Measurements from ENCODE around the gene ADM5.

ADM5 gene

GRCh38 chr19:49665351-49666119 is 23.9 kb upstream of the ADM5 start, which contains the start of the genes BCL2L12 and IRF3:
Gene BCL2L12 (plus strand): TSS chr19:49665933. CDS start chr19:49666693, 760 bp downstream.
Gene IRF3 (minus strand): TSS chr19:49665857. CDS start chr19:49664838, 1,019 bp downstream.
- WGBS (ENCODE audit: insufficient coverage), result under 1% methylated on average over 43 of the region's 50 CpGs
- peak within 1 kb of the TSS; percentile 84 to 99 (median 96) for H3K4me3 ChIP-seq (ENCODE audit: control insufficient read depth in 1 of 7, extremely low read depth in 1 of 7, insufficient read depth in 4 of 7, low read depth in 2 of 7, low read length in 6 of 7)
- peak; percentile 95 to 98 (median 97) for DNase-seq
- CTCF ChIA-PET, result interaction anchor here (1.0 to 2.7 kb wide), 3 partner anchors 8 to 22 kb away, joined by 3 to 10 read pairs (median 6); no protein-coding TSS in a partner anchor
- peak within 1 kb of the TSS; percentile 61 to 89 for H3K27ac ChIP-seq (ENCODE audit: insufficient read depth in 1 of 2, low read depth in 1 of 2, low read length in 2 of 2, poor library complexity in 1 of 2, severe bottlenecking in 2 of 2)
- POLR2A ChIA-PET, result interaction anchor here (1.4 to 2.5 kb wide), 3 partner anchors 11 to 25 kb away, joined by 5 to 8 read pairs (median 7); partner anchors contain the start of genes RRAS and SCAF1
- no peaks in the 10 kb centered on the region for H3K27me3 ChIP-seq (replicated peaks in 2 of 5; ENCODE audit: control insufficient read depth in 4 of 5, insufficient read depth in 5 of 5, low read length in 4 of 5)
- peaks cover 10 to 39% (median 23%) of the 10 kb centered on the region in 4 experiments for H3K36me3 ChIP-seq (ENCODE audit: control insufficient read depth in 4 of 4, insufficient read depth in 4 of 4, low read length in 3 of 4)
- H3K9me3 ChIP-seq (ENCODE audit: control extremely low read depth in 1 of 5, control insufficient read depth in 4 of 5, insufficient read depth in 2 of 5, low read depth in 1 of 5, low read length in 4 of 5), result no peaks in the 10 kb centered on the region
- H3K4me1 ChIP-seq (ENCODE audit: control extremely low read depth in 1 of 4, control insufficient read depth in 4 of 4, insufficient read depth in 4 of 4, low read length in 3 of 4), result peaks cover 3 to 34% (median 30%) of the 10 kb centered on the region in 4 experiments

DNA sequence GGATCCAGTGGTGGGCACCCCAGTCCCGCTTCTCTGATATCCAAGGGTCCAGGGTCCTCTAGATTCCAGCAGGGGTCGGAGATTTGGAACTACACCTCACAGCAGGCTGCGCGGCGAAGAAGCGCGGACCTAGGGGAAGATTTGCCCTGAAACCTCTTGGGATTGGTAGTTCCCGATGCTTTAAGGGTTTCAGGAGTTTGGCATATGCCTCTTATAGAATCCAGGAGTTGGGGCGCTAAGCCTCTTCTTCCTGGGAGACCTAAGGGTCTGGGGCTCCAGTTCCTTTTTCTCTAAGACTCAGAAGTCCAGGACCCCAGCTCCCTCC is 23.3 kb upstream of the ADM5 start:
- no peak for DNase-seq
- Histone ChIP-seq H3K27me3 (replicated peaks in 2 of 5; ENCODE audit: control insufficient read depth in 4 of 5, insufficient read depth in 5 of 5, low read length in 4 of 5) (no peaks in the 10 kb centered on the region), H3K9me3 (ENCODE audit: control extremely low read depth in 1 of 5, control insufficient read depth in 4 of 5, insufficient read depth in 2 of 5, low read depth in 1 of 5, low read length in 4 of 5) (no peaks in the 10 kb centered on the region), H3K27ac (ENCODE audit: insufficient read depth in 1 of 2, low read depth in 1 of 2, low read length in 2 of 2, poor library complexity in 1 of 2, severe bottlenecking in 2 of 2) (peak overlapping the region; percentile 61 to 89), H3K4me3 (ENCODE audit: control insufficient read depth in 1 of 7, extremely low read depth in 1 of 7, insufficient read depth in 4 of 7, low read depth in 2 of 7, low read length in 6 of 7) (peak overlapping the region; percentile 84 to 99 (median 96)), H3K36me3 (ENCODE audit: control insufficient read depth in 4 of 4, insufficient read depth in 4 of 4, low read length in 3 of 4) (peaks cover 8 to 35% (median 19%) of the 10 kb centered on the region in 4 experiments), H3K4me1 (ENCODE audit: control extremely low read depth in 1 of 4, control insufficient read depth in 4 of 4, insufficient read depth in 4 of 4, low read length in 3 of 4) (peaks cover 3 to 34% (median 30%) of the 10 kb centered on the region in 4 experiments)
- 0% methylated on average over 7 of the region's 9 CpGs for WGBS (ENCODE audit: insufficient coverage)
- POLR2A ChIA-PET, result interaction anchor here (1.4 to 2.5 kb wide), 2 partner anchors 24 to 25 kb away, joined by 5 to 8 read pairs; partner anchors contain the start of genes RRAS and SCAF1
- CTCF ChIA-PET, result interaction anchor here (0.7 to 2.7 kb wide), 3 partner anchors 8 to 10 kb away, joined by 3 to 6 read pairs (median 3); no protein-coding TSS in a partner anchor

DNA sequence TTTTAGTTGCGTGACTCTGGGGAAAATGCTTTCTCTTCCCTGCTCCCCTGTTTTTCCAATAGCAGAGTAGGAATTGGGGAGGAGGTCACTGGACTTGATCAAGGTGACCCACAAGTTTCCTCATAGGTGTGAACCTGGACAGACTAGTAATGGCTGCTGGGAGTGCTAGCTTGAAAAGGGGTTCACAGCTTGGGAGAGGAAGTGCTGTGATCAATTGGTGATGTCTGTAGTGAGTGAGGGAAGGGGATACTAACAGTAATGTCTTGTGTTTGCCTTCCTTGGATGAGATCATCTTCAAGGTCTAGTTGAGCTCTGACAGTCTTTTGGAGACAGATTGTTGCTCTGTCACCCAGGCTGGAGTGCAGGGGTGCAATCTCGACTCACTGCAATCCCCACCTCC is 21.9 kb upstream of the ADM5 start:
- POLR2A ChIA-PET, result interaction anchor here (0.8 kb wide), 1 partner anchor 27 kb away, joined by 3 read pairs; no protein-coding TSS in a partner anchor
- DNase-seq, result no peak

DNA sequence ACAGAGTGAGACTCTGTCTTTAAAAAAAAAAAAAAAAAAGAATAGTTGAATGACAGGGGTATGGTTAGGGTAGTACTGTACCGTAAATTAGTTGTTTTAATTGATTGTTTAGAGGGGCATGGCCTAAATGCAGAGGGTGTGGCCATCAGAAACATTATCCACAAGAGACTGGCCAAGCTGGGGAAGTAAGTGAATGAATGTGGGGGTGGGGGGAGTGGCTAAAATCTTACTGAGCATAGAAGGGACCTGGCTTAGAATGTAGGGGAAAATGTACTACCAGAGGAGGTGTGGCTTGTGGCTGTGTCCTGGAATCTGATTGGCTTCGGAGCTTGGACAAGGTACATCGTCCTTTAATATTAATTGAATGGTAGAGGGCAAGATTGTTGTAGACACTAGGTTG is 19.9 kb upstream of the ADM5 start:
- POLR2A ChIA-PET, result no interaction called here
- Histone ChIP-seq H3K27me3 (replicated peaks in 2 of 5; ENCODE audit: control insufficient read depth in 4 of 5, insufficient read depth in 5 of 5, low read length in 4 of 5) (no peaks in the 10 kb centered on the region), H3K4me3 (ENCODE audit: control insufficient read depth in 1 of 7, extremely low read depth in 1 of 7, insufficient read depth in 4 of 7, low read depth in 2 of 7, low read length in 6 of 7) (no peak overlapping the region), H3K4me1 (ENCODE audit: control extremely low read depth in 1 of 4, control insufficient read depth in 4 of 4, insufficient read depth in 4 of 4, low read length in 3 of 4) (peaks cover 3 to 30% (median 23%) of the 10 kb centered on the region in 4 experiments), H3K27ac (ENCODE audit: insufficient read depth in 1 of 2, low read depth in 1 of 2, low read length in 2 of 2, poor library complexity in 1 of 2, severe bottlenecking in 2 of 2) (peak overlapping the region in 1 of 2 experiments; percentile 1), H3K36me3 (ENCODE audit: control insufficient read depth in 4 of 4, insufficient read depth in 4 of 4, low read length in 3 of 4) (peaks cover 0 to 14% (median 5%) of the 10 kb centered on the region in 4 experiments), H3K9me3 (ENCODE audit: control extremely low read depth in 1 of 5, control insufficient read depth in 4 of 5, insufficient read depth in 2 of 5, low read depth in 1 of 5, low read length in 4 of 5) (no peaks in the 10 kb centered on the region)
- CTCF ChIA-PET, result interaction anchor here (1.1 to 2.6 kb wide), 2 partner anchors 22 to 26 kb away, joined by 3 to 6 read pairs; partner anchors contain the start of gene CPT1C
- WGBS (ENCODE audit: insufficient coverage), result 100% methylated on average over 1 of the region's 3 CpGs
- DNase-seq, result no peak

More for the DNA sequence above, 21.9 kb upstream of the ADM5 start:
- Histone ChIP-seq H3K27ac (ENCODE audit: insufficient read depth in 1 of 2, low read depth in 1 of 2, low read length in 2 of 2, poor library complexity in 1 of 2, severe bottlenecking in 2 of 2) (peak overlapping the region in 1 of 2 experiments; percentile 89), H3K4me1 (ENCODE audit: control extremely low read depth in 1 of 4, control insufficient read depth in 4 of 4, insufficient read depth in 4 of 4, low read length in 3 of 4) (peaks cover 3 to 41% (median 35%) of the 10 kb centered on the region in 4 experiments), H3K4me3 (ENCODE audit: control insufficient read depth in 1 of 7, extremely low read depth in 1 of 7, insufficient read depth in 4 of 7, low read depth in 2 of 7, low read length in 6 of 7) (no peak overlapping the region), H3K36me3 (ENCODE audit: control insufficient read depth in 4 of 4, insufficient read depth in 4 of 4, low read length in 3 of 4) (peaks cover 2 to 23% (median 10%) of the 10 kb centered on the region in 4 experiments), H3K27me3 (replicated peaks in 2 of 5; ENCODE audit: control insufficient read depth in 4 of 5, insufficient read depth in 5 of 5, low read length in 4 of 5) (no peaks in the 10 kb centered on the region), H3K9me3 (ENCODE audit: control extremely low read depth in 1 of 5, control insufficient read depth in 4 of 5, insufficient read depth in 2 of 5, low read depth in 1 of 5, low read length in 4 of 5) (no peaks in the 10 kb centered on the region)
- CTCF ChIA-PET, result interaction anchor here (1.1 to 1.3 kb wide), 3 partner anchors 11 to 27 kb away, joined by 3 to 5 read pairs (median 3); partner anchors contain the start of gene RRAS
- WGBS (ENCODE audit: insufficient coverage), result 94% methylated on average over 2 of the region's 2 CpGs

DNA sequence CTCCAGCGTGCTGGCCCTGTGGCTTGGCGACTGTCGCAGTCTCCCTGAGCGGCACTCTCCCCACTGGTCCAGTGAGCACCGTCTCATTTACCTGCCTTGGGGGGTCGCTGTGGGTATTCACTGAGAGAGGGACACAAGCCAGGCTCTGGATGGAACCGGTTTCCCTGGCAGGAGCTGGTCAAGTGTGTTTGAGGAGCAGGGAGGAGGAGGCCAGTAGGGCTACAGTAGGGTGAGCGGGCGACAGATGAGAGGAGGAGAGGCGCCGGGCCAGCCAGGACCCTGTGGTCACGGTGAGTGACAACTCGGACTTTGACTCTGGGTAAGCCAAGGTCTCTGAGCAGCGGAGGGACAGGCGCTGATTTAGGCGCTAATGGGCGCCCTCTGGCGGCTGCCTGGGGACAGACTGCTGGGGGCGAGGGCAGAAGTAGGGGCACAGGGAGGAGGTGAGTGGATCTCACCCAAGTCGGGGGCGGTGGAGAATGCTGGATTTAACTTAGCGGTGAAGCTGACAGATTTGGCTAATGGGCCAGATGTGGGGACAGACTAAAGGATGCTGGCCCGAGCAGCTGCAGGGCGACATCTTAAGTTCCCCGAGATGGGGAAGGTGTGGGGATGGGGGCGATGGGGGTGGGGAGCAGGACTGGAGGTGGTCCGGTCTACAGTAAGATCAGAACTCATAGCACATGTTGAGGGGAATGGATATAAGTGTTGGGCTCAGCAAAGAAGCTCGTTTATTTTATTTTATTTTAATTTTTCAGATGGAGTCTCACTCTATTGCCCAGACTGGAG is 17.1 kb upstream of the ADM5 start:
- WGBS (ENCODE audit: insufficient coverage), result 53% methylated on average over 22 of the region's 28 CpGs
- Histone ChIP-seq H3K36me3 (ENCODE audit: control insufficient read depth in 4 of 4, insufficient read depth in 4 of 4, low read length in 3 of 4) (peaks cover 0 to 14% (median 5%) of the 10 kb centered on the region in 4 experiments), H3K4me3 (ENCODE audit: control insufficient read depth in 1 of 7, extremely low read depth in 1 of 7, insufficient read depth in 4 of 7, low read depth in 2 of 7, low read length in 6 of 7) (peak overlapping the region in 2 of 7 experiments; percentile 28 to 48), H3K4me1 (ENCODE audit: control extremely low read depth in 1 of 4, control insufficient read depth in 4 of 4, insufficient read depth in 4 of 4, low read length in 3 of 4) (peaks cover 0 to 12% (median 10%) of the 10 kb centered on the region in 4 experiments), H3K27me3 (replicated peaks in 2 of 5; ENCODE audit: control insufficient read depth in 4 of 5, insufficient read depth in 5 of 5, low read length in 4 of 5) (no peaks in the 10 kb centered on the region), H3K9me3 (ENCODE audit: control extremely low read depth in 1 of 5, control insufficient read depth in 4 of 5, insufficient read depth in 2 of 5, low read depth in 1 of 5, low read length in 4 of 5) (no peaks in the 10 kb centered on the region), H3K27ac (ENCODE audit: insufficient read depth in 1 of 2, low read depth in 1 of 2, low read length in 2 of 2, poor library complexity in 1 of 2, severe bottlenecking in 2 of 2) (peak overlapping the region in 1 of 2 experiments; percentile 12)
- DNase-seq, result peak; percentile 59 to 77 (median 74)
- ChIA-PET CTCF (interaction anchor here (0.7 to 3.2 kb wide), 20 partner anchors 11 to 175 kb away, joined by 3 to 15 read pairs (median 3); partner anchors contain the start of genes PRR12 and RRAS), POLR2A (no interaction called here)

- no peaks in the 10 kb centered on the region for H3K27me3 ChIP-seq (replicated peaks in 2 of 5; ENCODE audit: control insufficient read depth in 4 of 5, insufficient read depth in 5 of 5, low read length in 4 of 5)
- ChIA-PET POLR2A (interaction anchor here (1.0 to 1.8 kb wide), 7 partner anchors 11 to 96 kb away, joined by 3 to 7 read pairs (median 5); partner anchors contain the start of genes ADM5, CPT1C, IRF3 and NOSIP), CTCF (interaction anchor here (0.9 to 2.4 kb wide), 9 partner anchors 12 to 240 kb away, joined by 3 to 9 read pairs (median 4); partner anchors contain the start of gene NOSIP)
- DNase-seq, result peak; percentile 91 to 95 (median 92)
- H3K4me1 ChIP-seq (ENCODE audit: control extremely low read depth in 1 of 4, control insufficient read depth in 4 of 4, insufficient read depth in 4 of 4, low read length in 3 of 4), result peaks cover 4 to 41% (median 38%) of the 10 kb centered on the region in 4 experiments
- H3K27ac ChIP-seq (ENCODE audit: insufficient read depth in 1 of 2, low read depth in 1 of 2, low read length in 2 of 2, poor library complexity in 1 of 2, severe bottlenecking in 2 of 2), result peak overlapping the region; percentile 99
- 2% methylated on average over 24 of the region's 27 CpGs for WGBS (ENCODE audit: insufficient coverage)
- H3K9me3 ChIP-seq (ENCODE audit: control extremely low read depth in 1 of 5, control insufficient read depth in 4 of 5, insufficient read depth in 2 of 5, low read depth in 1 of 5, low read length in 4 of 5), result no peaks in the 10 kb centered on the region
- H3K4me3 ChIP-seq (ENCODE audit: control insufficient read depth in 1 of 7, extremely low read depth in 1 of 7, insufficient read depth in 4 of 7, low read depth in 2 of 7, low read length in 6 of 7), result peak overlapping the region; percentile 30 to 97 (median 82)
- peaks cover 0 to 5% (median 1%) of the 10 kb centered on the region in 4 experiments for H3K36me3 ChIP-seq (ENCODE audit: control insufficient read depth in 4 of 4, insufficient read depth in 4 of 4, low read length in 3 of 4)
Measured at GRCh38 chr19:49676136-49676783, 13.1 kb upstream of the ADM5 start.

Measured in common myeloid progenitor, CD34-positive (primary cell).